Lower leg skin (tissue), 4 donors: ENCODE measurements around the gene KRT83. TPM values are rescaled to one million over a fixed set of nuclear protein-coding genes. Genes with fewer than 3 reads are reported as not detected.

Source experiments
- DNase-seq, 2 donors: peaks; one replicate each; pipeline ENCODE4 v3.0.0-alpha.2; 2019; ENCODE audit warnings: low spot score in 2 of 2
- H3K4me3 ChIP-seq: fragments of 200-600 bp; sonication (generic); 2 replicates; pipeline ENCODE4 v1.5.1; 2017; ENCODE audit warnings: mild to moderate bottlenecking, low read depth; ENCODE audit not compliant: poor library complexity, severe bottlenecking
- POLR2A ChIP-seq, 2 donors: fragments of 450-650 bp; IDR thresholded peaks; one replicate each; pipeline ENCODE4 v1.6.1; 2016 to 2017; ENCODE audit warnings: antibody characterized with exemption in 2 of 2, mild to moderate bottlenecking in 1 of 2, moderate library complexity in 1 of 2
- WGBS, 2 donors: methylation state at CpG; one replicate each; pipeline ENCODE4 v1.1.5; 2018; 5-methylcytosine and 5-hydroxymethylcytosine counted together
- intact Hi-C: fragments of 100-400 bp; cut with DNase I; formaldehyde crosslinking; loops from one replicate; pipeline ENCODE4 v1.15.0; 2023; ENCODE audit warnings: low total_unique reads
- total RNA-seq, 4 donors: library from RNA; depleted of rRNA; stranded (reverse); fragments of >200 nt; gene quantifications; one replicate each; pipeline ENCODE4 v1.1.0, GENCODE V29; 2016
- TF ChIP-seq, protein P1 (sequence below), 3 donors: fragments of 450-650 bp; IDR thresholded peaks; one replicate each; pipeline ENCODE4 v1.5.1; 2016; ENCODE audit warnings: antibody characterized with exemption in 3 of 3, mild to moderate bottlenecking in 3 of 3, moderate library complexity in 2 of 3

Gene KRT83
- total RNA-seq, 4 donors from 2014 or later = 2.1 to 34.7 TPM; not detected in 2

DNA sequence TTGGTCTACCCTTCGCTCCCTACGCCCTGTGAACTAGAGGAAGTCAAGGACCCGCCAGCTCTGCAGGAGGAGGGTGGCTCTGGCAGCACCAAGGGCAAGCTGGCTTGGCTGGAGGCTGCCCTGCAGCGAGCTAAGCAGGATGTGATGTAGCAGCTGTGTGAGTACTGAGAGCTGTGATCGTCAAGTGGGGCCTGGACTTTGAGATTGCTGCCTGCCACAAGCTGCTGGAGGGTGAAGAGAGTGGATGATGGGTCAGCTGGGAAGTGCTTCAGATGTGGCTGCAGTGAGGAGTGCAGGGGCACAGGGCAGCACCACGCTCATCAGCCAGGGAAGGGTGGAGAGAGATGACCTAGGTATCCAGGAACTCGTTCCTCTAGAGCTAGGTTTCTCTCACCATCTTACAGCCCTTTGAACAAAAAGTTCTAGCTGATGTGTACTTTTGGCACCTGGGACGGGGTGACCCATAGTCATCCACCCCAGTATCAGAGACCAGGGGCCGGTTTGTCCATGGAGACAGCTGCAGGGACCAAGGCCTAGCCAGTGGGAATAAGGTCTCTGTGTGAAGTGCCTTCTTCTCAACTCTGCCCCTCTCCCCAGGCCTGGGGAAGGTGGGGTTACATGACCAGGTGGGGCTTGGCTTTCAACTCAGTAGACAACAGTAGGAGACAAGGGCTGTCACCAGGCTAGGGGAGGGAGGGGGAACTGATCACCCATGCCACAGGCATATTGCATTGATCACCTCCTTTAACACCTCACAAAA, 43.5 kb downstream of the KRT83 start:
- no peak for TF ChIP-seq POLR2A (IDR thresholded peaks at IDR 0.05)
- TF ChIP-seq, protein P1, sequence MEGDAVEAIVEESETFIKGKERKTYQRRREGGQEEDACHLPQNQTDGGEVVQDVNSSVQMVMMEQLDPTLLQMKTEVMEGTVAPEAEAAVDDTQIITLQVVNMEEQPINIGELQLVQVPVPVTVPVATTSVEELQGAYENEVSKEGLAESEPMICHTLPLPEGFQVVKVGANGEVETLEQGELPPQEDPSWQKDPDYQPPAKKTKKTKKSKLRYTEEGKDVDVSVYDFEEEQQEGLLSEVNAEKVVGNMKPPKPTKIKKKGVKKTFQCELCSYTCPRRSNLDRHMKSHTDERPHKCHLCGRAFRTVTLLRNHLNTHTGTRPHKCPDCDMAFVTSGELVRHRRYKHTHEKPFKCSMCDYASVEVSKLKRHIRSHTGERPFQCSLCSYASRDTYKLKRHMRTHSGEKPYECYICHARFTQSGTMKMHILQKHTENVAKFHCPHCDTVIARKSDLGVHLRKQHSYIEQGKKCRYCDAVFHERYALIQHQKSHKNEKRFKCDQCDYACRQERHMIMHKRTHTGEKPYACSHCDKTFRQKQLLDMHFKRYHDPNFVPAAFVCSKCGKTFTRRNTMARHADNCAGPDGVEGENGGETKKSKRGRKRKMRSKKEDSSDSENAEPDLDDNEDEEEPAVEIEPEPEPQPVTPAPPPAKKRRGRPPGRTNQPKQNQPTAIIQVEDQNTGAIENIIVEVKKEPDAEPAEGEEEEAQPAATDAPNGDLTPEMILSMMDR (IDR thresholded peaks at IDR 0.05) = no peak
- intact Hi-C loops = loop anchor here (5.0 kb wide), 1 partner anchor 110 kb away; no protein-coding TSS in a partner anchor
- 94 to 95% methylated on average over 8 to 9 of the region's 9 CpGs for WGBS, 2 donors
- no peak overlapping the region for H3K4me3 ChIP-seq
- peak in 1 of 2 donors; percentile 73 for DNase-seq

DNA sequence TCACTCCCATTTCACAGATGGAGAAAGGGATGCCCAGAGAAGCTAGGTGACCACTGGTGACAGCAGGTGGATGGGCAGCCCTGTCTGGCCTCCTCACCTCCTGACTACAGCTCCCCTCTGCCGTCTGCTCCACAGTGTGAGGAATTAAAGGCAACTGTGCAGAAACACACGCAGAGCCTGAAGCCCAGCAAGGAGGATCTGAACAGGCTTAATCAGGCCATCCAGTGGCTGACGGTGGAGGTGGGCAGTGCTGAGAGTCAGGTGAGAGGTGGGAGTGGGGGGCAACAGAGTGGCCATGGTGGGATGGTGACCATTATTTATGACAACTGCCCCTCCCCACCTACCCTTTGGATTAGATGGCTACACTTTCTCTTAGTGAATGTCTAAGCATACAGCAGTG, 45.5 kb downstream of the KRT83 start:
- WGBS, 2 donors = 86 to 93% methylated on average over 3 of the region's 3 CpGs
- peak in 1 of 2 donors; percentile 80 for DNase-seq
- H3K4me3 ChIP-seq = no peak overlapping the region
- TF ChIP-seq POLR2A (IDR thresholded peaks at IDR 0.05) = no peak
- TF ChIP-seq, protein P1 (IDR thresholded peaks at IDR 0.05) = no peak
- intact Hi-C loops = loop anchor here (5.0 kb wide), 1 partner anchor 108 kb away; no protein-coding TSS in a partner anchor

DNA sequence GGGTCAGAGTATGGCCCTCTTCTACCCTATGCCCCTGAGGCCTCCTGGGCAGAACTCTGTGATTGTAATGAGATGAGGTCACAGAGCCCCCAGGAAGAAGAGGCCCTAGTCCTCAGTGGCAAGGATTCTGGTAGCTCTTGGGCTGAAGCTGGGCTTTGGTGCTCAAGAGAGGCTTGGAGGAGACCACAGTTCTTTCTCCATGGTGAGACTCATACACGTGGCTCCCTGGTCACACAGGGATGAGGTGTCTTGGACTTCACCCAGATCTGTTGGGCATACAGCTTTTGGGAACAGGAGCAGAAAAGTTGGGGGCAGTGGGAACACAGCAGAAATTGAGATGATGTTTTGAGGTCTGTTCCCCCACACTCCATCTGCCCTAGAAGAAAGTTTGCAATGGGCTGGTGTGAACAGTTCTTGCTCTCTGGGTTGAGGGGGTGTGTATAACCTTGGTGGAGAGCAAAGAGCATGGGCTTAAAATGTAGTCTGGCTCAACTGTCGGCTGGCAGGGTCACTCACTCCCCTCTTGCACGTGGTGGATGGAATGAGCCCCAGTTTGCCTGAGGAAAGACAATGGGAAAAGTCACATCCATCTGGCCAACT, 46.6 kb downstream of the KRT83 start, which contains the start of gene KRT86:
Gene KRT86 (plus strand): TSS at position 125 of the 600 bp plus-strand sequence. CDS start 27,272 bp downstream, outside the sequence.
- intact Hi-C loops = loop anchor here (5.0 kb wide), 1 partner anchor 107 kb away; no protein-coding TSS in a partner anchor
- DNase-seq = peak in 1 of 2 donors; percentile 78
- 62 to 85% methylated on average over 3 of the region's 3 CpGs for WGBS, 2 donors

DNA sequence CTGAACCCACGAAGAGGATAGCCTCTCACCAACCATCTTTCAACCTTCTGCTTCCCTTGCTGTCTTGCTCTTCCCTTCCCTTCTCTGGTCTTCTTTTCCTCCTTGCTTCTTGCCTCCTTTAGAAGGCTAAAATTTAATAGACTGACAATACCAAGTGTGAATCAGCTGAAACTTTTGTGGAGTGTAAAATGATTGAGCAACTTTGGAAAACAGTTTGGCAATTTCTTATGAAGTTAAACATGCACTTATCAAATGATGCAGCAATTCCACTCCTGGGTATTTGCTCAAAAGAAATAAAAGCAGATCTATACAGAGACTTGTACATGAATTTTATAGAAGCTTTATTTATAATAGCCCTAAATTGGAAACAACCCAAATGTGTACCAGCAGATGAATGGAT, 50.0 kb downstream of the KRT83 start:
- H3K4me3 ChIP-seq = no peak overlapping the region
- intact Hi-C loops = no loop called here
- no peak for TF ChIP-seq POLR2A (IDR thresholded peaks at IDR 0.05)
- TF ChIP-seq, protein P1 (IDR thresholded peaks at IDR 0.05) = no peak
- WGBS, 2 donors = 79% methylated on average over 1 of the region's 1 CpG
- no peak for DNase-seq

More for the DNA sequence above, 46.6 kb downstream of the KRT83 start, which contains the start of gene KRT86:
- H3K4me3 ChIP-seq = no peak within 1 kb of the TSS
- TF ChIP-seq POLR2A (IDR thresholded peaks at IDR 0.05) = no peak

DNA sequence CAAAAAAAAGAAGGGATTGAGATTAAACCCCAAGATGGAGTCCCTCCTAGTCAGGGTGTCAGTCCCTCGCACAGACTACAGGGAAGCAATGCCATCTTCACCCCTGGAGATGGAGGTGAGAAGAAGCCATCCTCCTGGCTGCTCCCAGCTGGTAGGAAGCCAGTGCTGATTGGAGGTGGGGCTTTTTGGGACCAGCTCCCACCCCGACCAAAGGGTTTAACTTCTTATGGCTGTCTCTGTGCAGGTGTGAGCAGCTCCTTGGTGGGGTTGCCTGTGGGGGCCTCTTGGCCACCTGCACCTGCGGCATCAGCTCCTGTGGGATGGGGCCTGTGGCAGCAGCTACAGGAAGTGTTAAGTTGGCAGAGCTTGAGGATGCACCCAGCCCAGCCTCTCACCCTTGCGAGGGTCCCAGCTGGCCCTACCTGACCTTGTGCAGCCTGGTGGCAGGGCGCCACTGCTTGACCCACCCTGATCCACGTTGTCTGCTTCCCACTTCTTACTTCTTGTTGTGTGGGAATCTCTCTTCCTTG, 50.6 kb downstream of the KRT83 start:
- intact Hi-C loops = no loop called here
- TF ChIP-seq, protein P1 (IDR thresholded peaks at IDR 0.05) = no peak
- no peak for TF ChIP-seq POLR2A (IDR thresholded peaks at IDR 0.05)
- WGBS, 2 donors = 75 to 81% methylated on average over 6 of the region's 6 CpGs
- DNase-seq = peak in 1 of 2 donors; percentile 73
- H3K4me3 ChIP-seq = no peak overlapping the region

DNA sequence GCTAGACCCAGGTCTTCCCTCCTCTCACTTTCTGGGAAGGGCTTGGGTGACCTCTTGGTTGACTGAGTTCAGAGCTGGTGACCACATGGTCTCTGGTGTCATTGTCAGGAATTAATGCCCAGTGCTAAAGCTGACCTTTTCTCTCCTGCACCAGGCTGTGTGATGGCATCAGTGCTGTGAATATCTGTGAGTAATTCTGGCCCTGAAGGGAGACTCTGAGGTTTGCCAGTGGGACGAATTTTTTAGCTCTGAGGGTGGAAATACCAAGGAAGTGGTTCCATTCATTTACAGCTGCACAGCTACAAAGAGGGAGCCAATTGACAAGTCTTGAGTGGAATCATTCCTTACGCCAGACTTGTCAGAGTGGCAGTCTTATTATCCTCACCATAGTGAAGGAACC, 53.0 kb downstream of the KRT83 start:
- DNase-seq = peak in 1 of 2 donors; percentile 48
- TF ChIP-seq, protein P1 (IDR thresholded peaks at IDR 0.05) = no peak
- TF ChIP-seq POLR2A (IDR thresholded peaks at IDR 0.05) = no peak
- no peak overlapping the region for H3K4me3 ChIP-seq
- WGBS, 2 donors = 66 to 69% methylated on average over 2 of the region's 2 CpGs
- intact Hi-C loops = no loop called here
